ENCODE measurements around the gene SLC11A2. TPM values are rescaled to one million over a fixed set of nuclear protein-coding genes. Genes with fewer than 3 reads are reported as not detected.

The SLC11A2 gene
- total RNA-seq, 1 donor from 2014 or later: 123 TPM

GRCh38 chr12:51055060-51055459, 28.9 kb upstream of the SLC11A2 start:
- Mint-ChIP-seq H3K27ac (no peak overlapping the region), H3K9me3 (no peaks in the 10 kb centered on the region), H3K36me3 (peaks cover 35% of the 10 kb centered on the region), H3K27me3 (ENCODE audit: low read depth) (no peaks in the 10 kb centered on the region), H3K4me3 (no peak overlapping the region), H3K4me1 (no peaks in the 10 kb centered on the region)
- DNase-seq (ENCODE audit: low spot score in 2 of 2, unreplicated experiment in 2 of 2): no peak
- no peak for TF ChIP-seq CTCF (IDR thresholded peaks at IDR 0.05; ENCODE audit: unreplicated experiment)

- no peak for DNase-seq (ENCODE audit: low spot score in 2 of 2, unreplicated experiment in 2 of 2)
- Mint-ChIP-seq H3K27ac (no peak overlapping the region), H3K36me3 (peaks cover 24% of the 10 kb centered on the region), H3K27me3 (ENCODE audit: low read depth) (no peaks in the 10 kb centered on the region), H3K4me1 (peaks cover 15% of the 10 kb centered on the region), H3K9me3 (no peaks in the 10 kb centered on the region), H3K4me3 (no peak overlapping the region)
- TF ChIP-seq CTCF (IDR thresholded peaks at IDR 0.05; ENCODE audit: unreplicated experiment): no peak
Measured at GRCh38 chr12:51051787-51052186, 25.6 kb upstream of the SLC11A2 start.

- no peaks in the 10 kb centered on the region for H3K9me3 Mint-ChIP-seq
- no peak for DNase-seq (ENCODE audit: low spot score in 2 of 2, unreplicated experiment in 2 of 2)
- H3K4me3 Mint-ChIP-seq: peak overlapping the region; percentile 93
- H3K27ac Mint-ChIP-seq: no peak overlapping the region
- H3K36me3 Mint-ChIP-seq: peaks cover 15% of the 10 kb centered on the region
- H3K27me3 Mint-ChIP-seq (ENCODE audit: low read depth): no peaks in the 10 kb centered on the region
- no peak for TF ChIP-seq CTCF (IDR thresholded peaks at IDR 0.05; ENCODE audit: unreplicated experiment)
- peaks cover 15% of the 10 kb centered on the region for H3K4me1 Mint-ChIP-seq
Measured at GRCh38 chr12:51049525-51049924, 23.3 kb upstream of the SLC11A2 start.

- peak overlapping the region; percentile 95 for H3K27ac Mint-ChIP-seq
- peak overlapping the region; percentile 93 for H3K4me3 Mint-ChIP-seq
- no peaks in the 10 kb centered on the region for H3K27me3 Mint-ChIP-seq (ENCODE audit: low read depth)
- TF ChIP-seq CTCF (IDR thresholded peaks at IDR 0.05; ENCODE audit: unreplicated experiment): no peak
- H3K9me3 Mint-ChIP-seq: no peaks in the 10 kb centered on the region
- peaks cover 15% of the 10 kb centered on the region for H3K4me1 Mint-ChIP-seq
- peaks cover 9% of the 10 kb centered on the region for H3K36me3 Mint-ChIP-seq
- no peak for DNase-seq (ENCODE audit: low spot score in 2 of 2, unreplicated experiment in 2 of 2)
Measured at GRCh38 chr12:51048661-51049251, 22.6 kb upstream of the SLC11A2 start.

GRCh38 chr12:51047655-51048540, 21.7 kb upstream of the SLC11A2 start, which contains the start of gene LETMD1:
Gene LETMD1, plus strand, starts transcription at chr12:51048327. Its CDS starts 30 bp downstream, at chr12:51048357.
- peak; percentile 73 for TF ChIP-seq CTCF (IDR thresholded peaks at IDR 0.05; ENCODE audit: unreplicated experiment)
- Mint-ChIP-seq H3K27me3 (ENCODE audit: low read depth) (no peaks in the 10 kb centered on the region), H3K4me1 (peaks cover 15% of the 10 kb centered on the region), H3K27ac (peak within 1 kb of the TSS; percentile 95), H3K9me3 (no peaks in the 10 kb centered on the region), H3K4me3 (peak within 1 kb of the TSS; percentile 93), H3K36me3 (peaks cover 7% of the 10 kb centered on the region)
- DNase-seq (ENCODE audit: low spot score in 2 of 2, unreplicated experiment in 2 of 2): peak; percentile 82 to 92

Data from mesothelial cell of epicardium (in vitro differentiated cells).